OCI-LY7 (cell line): ENCODE measurements around the gene THSD8. TPM values are rescaled to one million over a fixed set of nuclear protein-coding genes. Genes with fewer than 3 reads are reported as not detected.

Source experiments
- BruUV-seq: library from RNA; stranded (reverse); fragments of 400-500 nt; replicated peaks from 2 replicates; lab custom pipeline; 2021; lab: Mats Ljungman, UMichigan
- CTCF ChIA-PET: fragments of 300-600 bp; sonication (Branson Sonifier 250); formaldehyde crosslinking; loops from one replicate; lab custom pipeline; 2022; ENCODE audit warnings: antibody characterized with exemption; ENCODE audit not compliant: unreplicated experiment; lab: Charles Lee
- POLR2A ChIA-PET: fragments of 300-600 bp; sonication (Branson Sonifier 250); formaldehyde crosslinking; loops from one replicate; lab custom pipeline; 2022; ENCODE audit warnings: antibody characterized with exemption; lab: Charles Lee
- DNase-seq: peaks from one replicate; pipeline ENCODE4 v3.0.0-alpha.2; 2015; ENCODE audit warnings: low spot score
- H2AFZ ChIP-seq: fragments of 200-600 bp; sonication (generic), shearing (Covaris generic); 2 replicates; pipeline ENCODE4 v1.6.1; 2014; ENCODE audit warnings: mild to moderate bottlenecking, antibody characterized with exemption, low read length, moderate library complexity
- H3K27ac ChIP-seq: fragments of 200-600 bp; sonication (generic); 2 replicates; pipeline ENCODE4 v1.5.1; 2014; ENCODE audit warnings: mixed run types, low read depth, mild to moderate bottlenecking, moderate library complexity, low read length, inconsistent platforms; ENCODE audit not compliant: poor library complexity, severe bottlenecking
- H3K36me3 ChIP-seq: fragments of 200-600 bp; sonication (generic); 2 replicates; pipeline ENCODE4 v1.6.1; 2014; ENCODE audit warnings: mild to moderate bottlenecking, antibody characterized with exemption, low read length, moderate library complexity, mixed read lengths; ENCODE audit not compliant: insufficient read depth
- H3K4me1 ChIP-seq: fragments of 200-600 bp; sonication (generic); 2 replicates; pipeline ENCODE4 v1.5.1; 2014; ENCODE audit warnings: mild to moderate bottlenecking, low read length; ENCODE audit not compliant: insufficient read depth, poor library complexity, severe bottlenecking
- H3K4me2 ChIP-seq: fragments of 200-600 bp; sonication (generic); 2 replicates; pipeline ENCODE4 v1.6.1; 2014; ENCODE audit warnings: mild to moderate bottlenecking, low read length
- H3K4me3 ChIP-seq: fragments of 200-600 bp; sonication (generic); 2 replicates; pipeline ENCODE4 v1.5.1; 2014; ENCODE audit warnings: mild to moderate bottlenecking, low read depth, low read length; ENCODE audit not compliant: poor library complexity, severe bottlenecking
- H3K79me2 ChIP-seq: fragments of 200-600 bp; sonication (generic); 2 replicates; pipeline ENCODE4 v1.6.1; 2016; ENCODE audit warnings: low read depth, mild to moderate bottlenecking, low read length, moderate library complexity, mixed read lengths; ENCODE audit not compliant: insufficient read depth
- H3K9me2 ChIP-seq: fragments of 200-600 bp; sonication (generic); 2 replicates; pipeline ENCODE4 v1.6.1; 2016; ENCODE audit warnings: mild to moderate bottlenecking, low read length, mixed read lengths; ENCODE audit not compliant: insufficient read depth
- H3K9me3 ChIP-seq: fragments of 200-600 bp; sonication (generic); 2 replicates; pipeline ENCODE4 v1.6.1; 2014; ENCODE audit warnings: mild to moderate bottlenecking, mixed run types, low read length, mixed read lengths
- H4K20me1 ChIP-seq: fragments of 200-600 bp; sonication (generic); 2 replicates; pipeline ENCODE4 v1.6.1; 2014; ENCODE audit warnings: mild to moderate bottlenecking, antibody characterized with exemption, low read length, moderate library complexity, mixed read lengths; ENCODE audit not compliant: insufficient read depth
- CTCF ChIP-seq: fragments of 200-600 bp; sonication (generic); conservative IDR thresholded peaks from 2 replicates; pipeline ENCODE4 v1.5.1; 2014; ENCODE audit warnings: mild to moderate bottlenecking, antibody characterized with exemption, low read length, moderate library complexity, mixed read lengths
- EZH2phosphoT487 ChIP-seq: fragments of 200-600 bp; sonication (generic); IDR thresholded peaks from 2 replicates; pipeline ENCODE4 v1.6.1; 2018; ENCODE audit warnings: low read depth, borderline replicate concordance, mild to moderate bottlenecking, mixed run types, antibody characterized with exemption, low read length, moderate library complexity, mixed read lengths
- intact Hi-C: fragments of 100-400 bp; cut with micrococcal nuclease; formaldehyde crosslinking; loops from one replicate; pipeline ENCODE4 v1.10.0; 2022; ENCODE audit not compliant: unreplicated experiment
- total RNA-seq, 2 experiments: library from RNA; depleted of rRNA in 1 of 2; stranded (reverse); fragments of >200 nt in 1 of 2; shearing (Covaris generic) in 1 of 2; gene quantifications; 2 replicates each; pipeline ENCODE4 v1.2.3, GENCODE V29; 2014 to 2022

THSD8 gene
- total RNA-seq, 2 experiments from 2014 or later: 42.7 TPM; not detected in 1

- ChIA-PET CTCF (no interaction called here), POLR2A (interaction anchor here (0.6 kb wide), 1 partner anchor 874 kb away, joined by 4 read pairs; no protein-coding TSS in a partner anchor)
- H3K4me2 ChIP-seq: no peak overlapping the region
- H3K4me1 ChIP-seq: no peaks in the 10 kb centered on the region
- H3K9me2 ChIP-seq: no peaks in the 10 kb centered on the region
- H3K79me2 ChIP-seq: no peaks in the 10 kb centered on the region
- intact Hi-C loops: loop anchor here (1.0 kb wide), 1 partner anchor 37 kb away; no protein-coding TSS in a partner anchor
- no peaks in the 10 kb centered on the region for H3K36me3 ChIP-seq
- H4K20me1 ChIP-seq: no peaks in the 10 kb centered on the region
- no peaks in the 10 kb centered on the region for H3K9me3 ChIP-seq
- no peak for DNase-seq
- H3K4me3 ChIP-seq: no peak overlapping the region
- no peak overlapping the region for H3K27ac ChIP-seq
- no peak for TF ChIP-seq EZH2phosphoT487
- no peak for TF ChIP-seq CTCF
- BruUV-seq: no TSS peak
- H2AFZ ChIP-seq: no peak overlapping the region
Observed at GRCh38 chr19:12759686-12760085, 42.2 kb upstream of the THSD8 start.

GRCh38 chr19:12763100-12763499, 38.8 kb upstream of the THSD8 start:
- no peaks in the 10 kb centered on the region for H3K9me3 ChIP-seq
- no peaks in the 10 kb centered on the region for H3K79me2 ChIP-seq
- no TSS peak for BruUV-seq
- intact Hi-C loops: no loop called here
- POLR2A ChIA-PET: no interaction called here
- no peaks in the 10 kb centered on the region for H3K36me3 ChIP-seq
- DNase-seq: no peak
- no peaks in the 10 kb centered on the region for H3K4me1 ChIP-seq
- H3K4me2 ChIP-seq: no peak overlapping the region
- CTCF ChIA-PET: interaction anchor here (0.6 kb wide), 1 partner anchor 102 kb away, joined by 3 read pairs; no protein-coding TSS in a partner anchor
- no peaks in the 10 kb centered on the region for H4K20me1 ChIP-seq
- TF ChIP-seq EZH2phosphoT487: no peak
- no peak for TF ChIP-seq CTCF
- H3K4me3 ChIP-seq: no peak overlapping the region
- H2AFZ ChIP-seq: no peak overlapping the region
- H3K9me2 ChIP-seq: no peaks in the 10 kb centered on the region
- H3K27ac ChIP-seq: no peak overlapping the region

GRCh38 chr19:12764698-12765097, 37.2 kb upstream of the THSD8 start:
- intact Hi-C loops: no loop called here
- Histone ChIP-seq H3K27ac (no peak overlapping the region), H3K4me2 (no peak overlapping the region), H3K4me1 (no peaks in the 10 kb centered on the region), H3K4me3 (no peak overlapping the region), H3K36me3 (no peaks in the 10 kb centered on the region), H2AFZ (no peak overlapping the region), H4K20me1 (no peaks in the 10 kb centered on the region), H3K79me2 (no peaks in the 10 kb centered on the region), H3K9me2 (no peaks in the 10 kb centered on the region), H3K9me3 (no peaks in the 10 kb centered on the region)
- no TSS peak for BruUV-seq
- POLR2A ChIA-PET: no interaction called here
- no peak for TF ChIP-seq EZH2phosphoT487
- no peak for TF ChIP-seq CTCF
- CTCF ChIA-PET: no interaction called here
- no peak for DNase-seq
